K562 (cell line): Measurements from ENCODE around the gene TBC1D5. TPM values are rescaled to one million over a fixed set of nuclear protein-coding genes. Genes with fewer than 3 reads are reported as not detected.

Experiments used
- ATAC-seq: fragments of 200-7000 bp; cut with Tn5 transposase; 3 replicates; pipeline ENCODE4 v1.9.1; 2020; ENCODE audit warnings: moderate library complexity
- BruUV-seq: library from RNA; stranded (reverse); fragments of 400-500 nt; replicated peaks from 2 replicates; lab custom pipeline; 2021; lab: Mats Ljungman, UMichigan
- CTCF ChIA-PET: fragments of 300-600 bp; formaldehyde crosslinking; extraction: SDS; loops from one replicate; lab custom pipeline; 2021; ENCODE audit warnings: low intra/inter-chr PET ratio; lab: Yijun Ruan, JAX
- POLR2A ChIA-PET: fragments of 300-600, 350-650 bp; sonication (Branson Sonifier 250); formaldehyde crosslinking; extraction: SDS; loops from one replicate; lab custom pipeline; 2021; ENCODE audit warnings: antibody characterized with exemption, inconsistent platforms; lab: Yijun Ruan, JAX
- DNase-seq, 4 experiments: peaks; one replicate each; pipeline versions ENCODE4 v3.0.0 to v3.0.0-alpha.2; 2011 to 2018; ENCODE audit warnings: low spot score in 3 of 4, mixed read lengths in 3 of 4; ENCODE audit errors: extremely low read depth in 1 of 4
- FAIRE-seq: peaks from 2 replicates; lab custom pipeline; 2011; peaks lifted over from hg19 to GRCh38; lab: Jason Lieb, UNC
- H2AFZ ChIP-seq: 2 replicates; pipeline ENCODE4 v1.6.0; 2011; ENCODE audit warnings: low read depth, low read length, control low read depth, inconsistent platforms
- H3K27ac ChIP-seq: fragments of 200-600 bp; 3 replicates; pipeline ENCODE4 v1.8.0; 2011; ENCODE audit warnings: low read depth, mild to moderate bottlenecking, control low read depth, inconsistent platforms, low read length, moderate library complexity, mixed read lengths; ENCODE audit errors: extremely low read depth
- H3K27me3 ChIP-seq, 2 experiments: fragments of 300-600 bp in 1 of 2; 2 replicates in 1 of 2; 3 replicates in 1 of 2; pipeline versions ENCODE4 v1.6.0 to v1.8.0; 2011; ENCODE audit warnings: inconsistent platforms in 2 of 2, low read length in 2 of 2, mild to moderate bottlenecking in 1 of 2, mixed read lengths in 1 of 2, moderate library complexity in 1 of 2; ENCODE audit not compliant: control insufficient read depth in 2 of 2, insufficient read depth in 2 of 2
- H3K36me3 ChIP-seq: fragments of 300-600 bp; 3 replicates; pipeline ENCODE4 v1.8.0; 2011; ENCODE audit warnings: mild to moderate bottlenecking, low read length, inconsistent platforms; ENCODE audit not compliant: control insufficient read depth, insufficient read depth
- H3K4me1 ChIP-seq, 2 experiments: fragments of 200-600 bp in 1 of 2; replicated peaks in 1 of 2; 2 replicates in 1 of 2; 3 replicates in 1 of 2; pipeline versions ENCODE4 v1.5.1 to v1.8.0; 2011; ENCODE audit warnings: inconsistent platforms in 2 of 2, low read length in 2 of 2, mild to moderate bottlenecking in 1 of 2, mixed read lengths in 1 of 2, moderate library complexity in 1 of 2; ENCODE audit not compliant: control insufficient read depth in 2 of 2, insufficient read depth in 2 of 2
- H3K4me2 ChIP-seq: 2 replicates; pipeline ENCODE4 v1.6.1; 2011; ENCODE audit warnings: low read length, control low read depth, inconsistent platforms, mixed read lengths; ENCODE audit not compliant: insufficient read depth
- H3K4me3 ChIP-seq: fragments of 200-600 bp; sonication (generic), shearing (Covaris generic); 2 replicates; pipeline ENCODE4 v1.5.1; 2016; ENCODE audit warnings: control low read depth, inconsistent platforms
- H3K79me2 ChIP-seq: fragments of 200-600 bp; 3 replicates; pipeline ENCODE4 v1.8.0; 2011; ENCODE audit warnings: low read length, inconsistent platforms; ENCODE audit not compliant: control insufficient read depth, insufficient read depth
- H3K9ac ChIP-seq, 2 experiments: 2 replicates each; pipeline versions ENCODE4 v1.6.0 to v1.6.1; 2011; ENCODE audit warnings: low read depth in 2 of 2, low read length in 2 of 2, control low read depth in 1 of 2, inconsistent platforms in 1 of 2, mild to moderate bottlenecking in 1 of 2, mixed read lengths in 1 of 2; ENCODE audit not compliant: insufficient read depth in 1 of 2
- H3K9me1 ChIP-seq: one replicate; pipeline ENCODE4 v1.6.0; 2011; ENCODE audit warnings: inconsistent platforms, mild to moderate bottlenecking, low read length, moderate library complexity; ENCODE audit not compliant: control insufficient read depth, insufficient read depth
- H3K9me3 ChIP-seq: replicated peaks from 2 replicates; pipeline ENCODE4 v1.5.1; 2011; ENCODE audit warnings: low read depth, low read length, inconsistent platforms; ENCODE audit not compliant: control insufficient read depth, insufficient read depth
- H4K20me1 ChIP-seq: replicated peaks from 2 replicates; pipeline ENCODE4 v1.6.1; 2011; ENCODE audit warnings: low read length, inconsistent platforms, mixed read lengths; ENCODE audit not compliant: control insufficient read depth, insufficient read depth
- CBFB ChIP-seq: sonication (generic); formaldehyde crosslinking; IDR thresholded peaks from 2 replicates; pipeline ENCODE4 v1.4.0; 2020; ENCODE audit warnings: mild to moderate bottlenecking, missing genetic modification reagents
- CEBPB ChIP-seq: fragments of 450-650 bp; IDR thresholded peaks from 2 replicates; pipeline ENCODE4 v1.6.1; 2016; ENCODE audit warnings: missing genetic modification characterization, missing compliant biosample characterization
- CEBPG ChIP-seq, 3 experiments: fragments of 200-800 bp in 1 of 3; sonication (Bioruptor generic) in 1 of 3; sonication (generic) in 1 of 3; formaldehyde crosslinking in 1 of 3; IDR thresholded peaks in 2 of 3; conservative IDR thresholded peaks in 1 of 3; 2 replicates each; pipeline versions ENCODE4 v1.6.1 to v1.8.0; 2016 to 2022; ENCODE audit warnings: missing compliant biosample characterization in 2 of 3, missing genetic modification characterization in 2 of 3, mild to moderate bottlenecking in 1 of 3, missing genetic modification reagents in 1 of 3
- GABPA ChIP-seq: fragments of 200-800 bp; sonication (Bioruptor generic); conservative IDR thresholded peaks from 2 replicates; pipeline ENCODE4 v1.6.1; 2016; ENCODE audit warnings: low read depth, missing genetic modification characterization, missing compliant biosample characterization
- KLF10 ChIP-seq: fragments of 250-450 bp; sonication (Bioruptor Pico); IDR thresholded peaks from 2 replicates; pipeline ENCODE4 v1.6.1; 2021; ENCODE audit warnings: matching md5 sums
- MIER1 ChIP-seq: fragments of 450-650 bp; IDR thresholded peaks from 2 replicates; pipeline ENCODE4 v1.6.1; 2016; ENCODE audit warnings: antibody characterized with exemption, mild to moderate bottlenecking, low read depth
- NRF1 ChIP-seq, 2 experiments: fragments of 450-650 bp; IDR thresholded peaks in 1 of 2; conservative IDR thresholded peaks in 1 of 2; 2 replicates each; pipeline ENCODE4 v1.6.1; 2014; ENCODE audit warnings: mild to moderate bottlenecking in 2 of 2
- POU5F1 ChIP-seq: fragments of 150-350 bp; IDR thresholded peaks from 2 replicates; pipeline ENCODE4 v1.6.1; 2014; ENCODE audit warnings: borderline replicate concordance, low read length, low read depth, mild to moderate bottlenecking; ENCODE audit not compliant: partially characterized antibody
- SFPQ ChIP-seq: fragments of 200-400 bp; formaldehyde crosslinking; IDR thresholded peaks from 2 replicates; pipeline ENCODE4 v1.6.1; 2017; ENCODE audit warnings: mild to moderate bottlenecking, low read depth, low read length, moderate library complexity
- SMAD2 ChIP-seq: fragments of 150-350 bp; IDR thresholded peaks from 2 replicates; pipeline ENCODE4 v1.6.1; 2014; ENCODE audit warnings: low read depth, mild to moderate bottlenecking, low read length
- SRSF7 ChIP-seq: fragments of 200-400 bp; formaldehyde crosslinking; optimal IDR thresholded peaks from 2 replicates; pipeline ENCODE3; 2017; ENCODE audit warnings: mild to moderate bottlenecking, low read depth, low read length
- TAF7 ChIP-seq: fragments of 450-650 bp; IDR thresholded peaks from 2 replicates; pipeline ENCODE4 v1.6.1; 2016; ENCODE audit warnings: missing genetic modification characterization, missing compliant biosample characterization
- TAF9B ChIP-seq: fragments of 450-650 bp; IDR thresholded peaks from 2 replicates; pipeline ENCODE4 v1.6.1; 2018; ENCODE audit warnings: mild to moderate bottlenecking; ENCODE audit not compliant: partially characterized antibody
- ZFPM2 ChIP-seq: fragments of 250-450 bp; sonication (Bioruptor Pico); IDR thresholded peaks from 2 replicates; pipeline ENCODE4 v1.5.1; 2022; ENCODE audit warnings: mild to moderate bottlenecking
- ZNF174 ChIP-seq: fragments of 250-450 bp; sonication (Bioruptor Pico); IDR thresholded peaks from 2 replicates; pipeline ENCODE4 v1.4.0; 2020; ENCODE audit warnings: mild to moderate bottlenecking
- ZNF695 ChIP-seq: fragments of 450-650 bp; formaldehyde crosslinking; IDR thresholded peaks from 2 replicates; pipeline ENCODE4 v1.4.0; 2020; ENCODE audit warnings: mild to moderate bottlenecking, moderate library complexity
- whole genome bisulfite sequencing: fragments of 100-300 bp; shearing (Covaris generic); methylation state at CpG from one replicate; pipeline ENCODE4 v1.1.6; 2016; ENCODE audit warnings: low coverage, mixed read lengths; ENCODE audit not compliant: insufficient coverage; ENCODE audit errors: missing lambda C conversion rate; 5-methylcytosine and 5-hydroxymethylcytosine counted together
- in situ Hi-C: fragments of 300-500 bp; cut with MboI; formaldehyde crosslinking; loops from 4 replicates; pipeline ENCODE4 v1.15.0; 2018; ENCODE audit warnings: inconsistent platforms, mixed read lengths
- intact Hi-C: fragments of 100-400 bp; cut with micrococcal nuclease; formaldehyde crosslinking; loops from 2 replicates; pipeline ENCODE4 v1.14.2; 2022
- polyA plus RNA-seq, 8 experiments: library from polyadenylated mRNA; depleted of rRNA in 4 of 8; stranded (reverse) in 5 of 8; unstranded in 3 of 8; fragments of >200 nt; fragmentation: Nextera tagmentation in 2 of 8; fragmentation: Illumina TruSeq in 1 of 8; extraction: Ambion mirVana in 2 of 8; extraction: Trizol in 1 of 8; gene quantifications; 2 replicates each; pipeline versions ENCODE4 v1.2.1 to v1.2.3, GENCODE V29; 2011 to 2014; ENCODE audit warnings: inconsistent platforms in 1 of 8, missing spikeins in 1 of 8
- total RNA-seq, 7 experiments: library from RNA; depleted of rRNA in 6 of 7; stranded (reverse); fragments of >200 nt in 6 of 7; fragmentation: Illumina TruSeq in 2 of 7; extraction: Trizol in 2 of 7; gene quantifications; 2 replicates each; pipeline versions ENCODE4 v1.2.1 to v1.2.3, GENCODE V29; 2011 to 2021; ENCODE audit warnings: low replicate concordance in 1 of 7
- TF ChIP-seq, protein P1 (sequence below): fragments of 450-650 bp; IDR thresholded peaks from 2 replicates; pipeline ENCODE4 v1.7.0; 2016; ENCODE audit warnings: borderline replicate concordance

Gene TBC1D5
- total and polyA plus RNA-seq, 9 of the 15 experiments (the other 6 are each of a cell fraction or from before 2014, with no cell fraction given), result 2.9 to 38.1 (median 25.6) TPM

GRCh38 chr3:17678116-17678741 is 64.2 kb downstream of the TBC1D5 start (continued):
- TF ChIP-seq ZNF174 (CRISPR knock-in tag) (no peak), GABPA (tag) (no peak), ZNF695 (no peak), MIER1 (no peak), CBFB (CRISPR knock-in tag) (no peak), NRF1 (conservative IDR thresholded peaks at IDR 0.05 in 1 of 2, IDR thresholded peaks at IDR 0.05 in 1 of 2) (no peak)
- TF ChIP-seq, protein P1, sequence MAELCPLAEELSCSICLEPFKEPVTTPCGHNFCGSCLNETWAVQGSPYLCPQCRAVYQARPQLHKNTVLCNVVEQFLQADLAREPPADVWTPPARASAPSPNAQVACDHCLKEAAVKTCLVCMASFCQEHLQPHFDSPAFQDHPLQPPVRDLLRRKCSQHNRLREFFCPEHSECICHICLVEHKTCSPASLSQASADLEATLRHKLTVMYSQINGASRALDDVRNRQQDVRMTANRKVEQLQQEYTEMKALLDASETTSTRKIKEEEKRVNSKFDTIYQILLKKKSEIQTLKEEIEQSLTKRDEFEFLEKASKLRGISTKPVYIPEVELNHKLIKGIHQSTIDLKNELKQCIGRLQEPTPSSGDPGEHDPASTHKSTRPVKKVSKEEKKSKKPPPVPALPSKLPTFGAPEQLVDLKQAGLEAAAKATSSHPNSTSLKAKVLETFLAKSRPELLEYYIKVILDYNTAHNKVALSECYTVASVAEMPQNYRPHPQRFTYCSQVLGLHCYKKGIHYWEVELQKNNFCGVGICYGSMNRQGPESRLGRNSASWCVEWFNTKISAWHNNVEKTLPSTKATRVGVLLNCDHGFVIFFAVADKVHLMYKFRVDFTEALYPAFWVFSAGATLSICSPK, result no peak

GRCh38 chr3:17674082-17674686 is 68.2 kb downstream of the TBC1D5 start:
- H2AFZ ChIP-seq, result no peak overlapping the region
- no peak for ATAC-seq
- ChIA-PET CTCF (no interaction called here), POLR2A (no interaction called here)
- no peak overlapping the region for H3K9ac ChIP-seq
- no peaks in the 10 kb centered on the region for H3K9me3 ChIP-seq
- no peak for DNase-seq
- BruUV-seq, result no TSS peak
- no peak overlapping the region for H3K4me3 ChIP-seq
- H3K36me3 ChIP-seq, result no peaks in the 10 kb centered on the region
- intact Hi-C loops (no loop called here), in situ Hi-C loops (no loop called here)
- H3K27ac ChIP-seq, result no peak overlapping the region
- WGBS, result 41% methylated on average over 2 of the region's 2 CpGs
- no peaks in the 10 kb centered on the region for H3K4me1 ChIP-seq
- no peaks in the 10 kb centered on the region for H3K27me3 ChIP-seq
- no peaks in the 10 kb centered on the region for H4K20me1 ChIP-seq
- FAIRE-seq, result no peak
- no peak overlapping the region for H3K4me2 ChIP-seq
- H3K79me2 ChIP-seq, result no peaks in the 10 kb centered on the region
- no peaks in the 10 kb centered on the region for H3K9me1 ChIP-seq
- TF ChIP-seq SMAD2 (no peak), SRSF7 (no peak), POU5F1 (no peak), CEBPG (CRISPR knock-in tag; IDR thresholded peaks at IDR 0.05) (no peak), CEBPG (tag; conservative IDR thresholded peaks at IDR 0.05 in 1 of 2, IDR thresholded peaks at IDR 0.05 in 1 of 2) (peak; percentile 60 to 95), SFPQ (no peak), CEBPB (tag) (peak; percentile 95), TAF7 (no peak), TAF9B (no peak), ZFPM2 (CRISPR knock-in tag) (no peak), KLF10 (no peak)
- TF ChIP-seq, all 486 proteins: peak for 2
